Esophagus muscularis mucosa (tissue), 4 donors: ENCODE data around the gene FAM3A. TPM values are rescaled to one million over a fixed set of nuclear protein-coding genes. Genes with fewer than 3 reads are reported as not detected.

Experiments
- DNase-seq: peaks from one replicate; pipeline ENCODE4 v3.0.0-alpha.2; 2017; ENCODE audit errors: extremely low spot score
- H3K27ac ChIP-seq, 4 donors: fragments of 200-600 bp; sonication (generic); replicated peaks in 1 of 4; 1 replicate in 3 of 4; 2 replicates in 1 of 4; pipeline ENCODE4 v1.5.1; 2016 to 2019; ENCODE audit warnings: mild to moderate bottlenecking in 1 of 4
- H3K27me3 ChIP-seq, 4 donors: fragments of 200-600 bp; sonication (generic); one replicate each; pipeline versions ENCODE4 v1.5.1 to v1.6.0; 2016 to 2019
- H3K36me3 ChIP-seq, 4 donors: fragments of 200-600 bp; sonication (generic); one replicate each; pipeline ENCODE4 v1.5.1; 2016 to 2019
- H3K4me1 ChIP-seq, 4 donors: fragments of 200-600 bp; sonication (generic); one replicate each; pipeline ENCODE4 v1.5.1; 2016 to 2019
- H3K4me3 ChIP-seq, 4 donors: fragments of 200-600 bp; sonication (generic); 1 replicate in 2 of 4; 2 replicates in 2 of 4; pipeline ENCODE4 v1.5.1; 2016 to 2019; ENCODE audit warnings: mild to moderate bottlenecking in 4 of 4, moderate library complexity in 1 of 4
- H3K9me3 ChIP-seq, 4 donors: fragments of 200-600 bp; sonication (generic); 1 replicate in 3 of 4; 2 replicates in 1 of 4; pipeline ENCODE4 v1.5.1; 2016 to 2019
- EP300 ChIP-seq: sonication (generic); formaldehyde crosslinking; IDR thresholded peaks from one replicate; pipeline ENCODE4 v1.6.1; 2017; ENCODE audit warnings: antibody characterized with exemption
- POLR2A ChIP-seq: fragments of 450-650 bp; IDR thresholded peaks from one replicate; pipeline ENCODE4 v1.6.1; 2017; ENCODE audit warnings: antibody characterized with exemption, moderate library complexity, mild to moderate bottlenecking, low read depth
- POLR2AphosphoS5 ChIP-seq, 2 donors: sonication (generic); formaldehyde crosslinking; IDR thresholded peaks; one replicate each; pipeline ENCODE4 v1.6.1; 2017; ENCODE audit warnings: antibody characterized with exemption in 2 of 2
- WGBS: methylation state at CpG from one replicate; pipeline ENCODE4 v1.1.5; 2018; 5-methylcytosine and 5-hydroxymethylcytosine counted together
- intact Hi-C: fragments of 100-400 bp; cut with DNase I; formaldehyde crosslinking; loops from one replicate; pipeline ENCODE4 v1.15.1; 2023
- total RNA-seq, 4 donors: library from RNA; depleted of rRNA; stranded (reverse); fragments of >200 nt; gene quantifications; one replicate each; pipeline versions ENCODE4 v1.1.0 to v1.2.1, GENCODE V29; 2016
- TF ChIP-seq, protein P1 (sequence below), 3 experiments: fragments of 200-600 bp in 2 of 3; fragments of 450-650 bp in 1 of 3; sonication (generic) in 2 of 3; IDR thresholded peaks; one replicate each; pipeline ENCODE4 v1.5.1; 2017 to 2019; ENCODE audit warnings: antibody characterized with exemption in 3 of 3, mild to moderate bottlenecking in 2 of 3, moderate library complexity in 1 of 3

FAM3A gene
- total RNA-seq, 4 donors from 2014 or later, result 34.9 to 49.4 (median 40.4) TPM

DNA sequence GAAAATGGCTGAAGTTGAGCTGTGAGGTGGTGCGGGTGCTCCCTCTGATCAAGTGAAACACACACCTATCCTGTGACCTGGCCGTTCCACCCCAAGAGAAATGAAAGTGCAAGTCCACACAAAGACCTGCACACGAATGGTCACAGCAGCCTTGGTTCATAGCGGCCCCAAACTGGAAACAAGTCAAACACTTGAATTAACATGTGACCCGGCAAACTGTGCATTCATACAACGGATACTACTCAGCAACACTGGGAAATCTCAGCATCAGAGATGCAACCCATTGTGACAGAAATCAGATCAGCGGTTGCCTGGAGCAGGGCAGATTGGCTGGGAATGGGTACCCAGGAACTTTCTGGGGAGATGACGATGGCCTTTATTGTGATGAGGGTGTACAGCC, 23.0 kb upstream of the FAM3A start:
- no peak overlapping the region for H3K4me3 ChIP-seq
- no peak overlapping the region for H3K27ac ChIP-seq
- no peaks in the 10 kb centered on the region for H3K27me3 ChIP-seq
- no peaks in the 10 kb centered on the region for H3K9me3 ChIP-seq
- intact Hi-C loops, result no loop called here
- no peak for DNase-seq
- TF ChIP-seq EP300, result no peak
- TF ChIP-seq POLR2AphosphoS5 (IDR thresholded peaks at IDR 0.05), result no peak
- TF ChIP-seq POLR2A, result no peak
- TF ChIP-seq, protein P1, sequence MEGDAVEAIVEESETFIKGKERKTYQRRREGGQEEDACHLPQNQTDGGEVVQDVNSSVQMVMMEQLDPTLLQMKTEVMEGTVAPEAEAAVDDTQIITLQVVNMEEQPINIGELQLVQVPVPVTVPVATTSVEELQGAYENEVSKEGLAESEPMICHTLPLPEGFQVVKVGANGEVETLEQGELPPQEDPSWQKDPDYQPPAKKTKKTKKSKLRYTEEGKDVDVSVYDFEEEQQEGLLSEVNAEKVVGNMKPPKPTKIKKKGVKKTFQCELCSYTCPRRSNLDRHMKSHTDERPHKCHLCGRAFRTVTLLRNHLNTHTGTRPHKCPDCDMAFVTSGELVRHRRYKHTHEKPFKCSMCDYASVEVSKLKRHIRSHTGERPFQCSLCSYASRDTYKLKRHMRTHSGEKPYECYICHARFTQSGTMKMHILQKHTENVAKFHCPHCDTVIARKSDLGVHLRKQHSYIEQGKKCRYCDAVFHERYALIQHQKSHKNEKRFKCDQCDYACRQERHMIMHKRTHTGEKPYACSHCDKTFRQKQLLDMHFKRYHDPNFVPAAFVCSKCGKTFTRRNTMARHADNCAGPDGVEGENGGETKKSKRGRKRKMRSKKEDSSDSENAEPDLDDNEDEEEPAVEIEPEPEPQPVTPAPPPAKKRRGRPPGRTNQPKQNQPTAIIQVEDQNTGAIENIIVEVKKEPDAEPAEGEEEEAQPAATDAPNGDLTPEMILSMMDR (IDR thresholded peaks at IDR 0.05), result no peak
- H3K4me1 ChIP-seq, result peaks cover 19 to 34% (median 27%) of the 10 kb centered on the region in 4 donors
- 79% methylated on average over 8 of the region's 8 CpGs for WGBS
- H3K36me3 ChIP-seq, result peaks cover 0 to 17% (median 7%) of the 10 kb centered on the region in 4 donors

DNA sequence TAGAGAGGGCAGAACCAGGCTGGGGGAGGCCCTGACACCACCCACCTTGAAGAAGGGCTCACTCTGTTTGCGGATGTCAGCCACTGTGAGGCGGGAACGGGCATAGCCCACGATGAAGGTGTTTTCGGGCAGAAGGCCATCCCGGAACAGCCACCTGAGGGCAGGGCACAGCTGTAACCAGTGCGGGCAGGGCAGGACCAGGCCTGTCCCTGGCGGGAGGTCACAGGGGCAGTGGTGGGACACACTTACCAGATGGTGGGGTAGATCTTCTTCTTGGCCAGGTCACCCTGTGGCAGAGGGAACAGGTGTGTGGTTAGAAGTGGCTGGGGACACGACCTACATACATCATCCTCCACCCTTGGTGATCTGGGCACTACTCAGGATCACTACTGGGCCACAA, 19.9 kb upstream of the FAM3A start:
- Histone ChIP-seq H3K4me3 (no peak overlapping the region), H3K36me3 (peaks cover 0 to 41% (median 27%) of the 10 kb centered on the region in 4 donors), H3K9me3 (no peaks in the 10 kb centered on the region), H3K27me3 (no peaks in the 10 kb centered on the region), H3K27ac (no peak overlapping the region), H3K4me1 (peaks cover 4 to 15% (median 6%) of the 10 kb centered on the region in 4 donors)
- intact Hi-C loops, result no loop called here
- DNase-seq, result no peak
- 79% methylated on average over 6 of the region's 9 CpGs for WGBS
- TF ChIP-seq EP300, result no peak

DNA sequence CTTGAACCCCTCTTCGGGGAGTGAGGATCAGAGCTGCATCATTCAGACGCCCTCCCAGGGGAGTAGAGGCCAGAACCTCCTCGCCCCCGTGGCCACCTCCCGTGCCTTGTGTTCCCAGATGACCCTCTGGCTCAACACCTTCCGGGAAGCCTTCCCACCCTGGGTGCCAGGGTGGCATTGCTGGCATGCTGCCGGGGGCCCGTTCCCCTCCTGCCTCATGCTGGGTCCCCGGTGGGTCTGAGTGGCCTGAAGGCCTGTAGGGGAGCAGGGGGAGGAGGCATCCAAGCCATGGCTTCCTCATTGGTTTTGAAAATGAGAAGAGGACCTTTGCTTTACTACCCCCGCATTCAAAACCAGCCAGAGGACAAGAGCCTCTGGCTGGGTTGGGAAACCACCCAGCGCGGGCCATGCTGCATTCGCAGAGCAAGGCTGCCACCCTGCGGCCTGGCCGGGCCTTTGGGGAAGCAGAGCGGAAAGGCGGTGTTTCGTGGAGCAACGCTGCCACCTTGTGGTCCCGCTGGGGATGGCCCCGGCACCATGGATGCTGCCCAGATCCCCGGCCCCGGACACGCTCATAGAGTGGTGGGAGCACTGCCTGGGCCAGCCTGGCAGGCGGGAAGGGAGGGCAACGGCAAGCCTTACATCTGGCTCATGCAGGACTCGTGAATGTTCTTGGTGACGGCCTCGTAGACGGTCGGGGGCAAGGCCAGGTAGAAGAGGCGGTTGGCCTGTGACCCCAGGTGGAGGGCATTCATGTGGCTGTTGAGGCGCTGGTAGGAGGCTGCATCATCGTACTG, 18.7 kb upstream of the FAM3A start:
- no peak for DNase-seq
- Histone ChIP-seq H3K27me3 (no peaks in the 10 kb centered on the region), H3K4me3 (no peak overlapping the region), H3K4me1 (peaks cover 4 to 11% (median 5%) of the 10 kb centered on the region in 4 donors), H3K9me3 (no peaks in the 10 kb centered on the region), H3K36me3 (peaks cover 0 to 41% (median 27%) of the 10 kb centered on the region in 4 donors), H3K27ac (peak overlapping the region; percentile 19 to 66 (median 50))
- TF ChIP-seq POLR2AphosphoS5 (IDR thresholded peaks at IDR 0.05) (peak; percentile 73 to 85), EP300 (no peak), POLR2A (no peak)
- TF ChIP-seq, protein P1 (IDR thresholded peaks at IDR 0.05), result peak; percentile 93 to 100 (median 100)
- intact Hi-C loops, result loop anchor here (5.0 kb wide), 1 partner anchor 132 kb away; no protein-coding TSS in a partner anchor
- WGBS, result 47% methylated on average over 9 of the region's 34 CpGs

DNA sequence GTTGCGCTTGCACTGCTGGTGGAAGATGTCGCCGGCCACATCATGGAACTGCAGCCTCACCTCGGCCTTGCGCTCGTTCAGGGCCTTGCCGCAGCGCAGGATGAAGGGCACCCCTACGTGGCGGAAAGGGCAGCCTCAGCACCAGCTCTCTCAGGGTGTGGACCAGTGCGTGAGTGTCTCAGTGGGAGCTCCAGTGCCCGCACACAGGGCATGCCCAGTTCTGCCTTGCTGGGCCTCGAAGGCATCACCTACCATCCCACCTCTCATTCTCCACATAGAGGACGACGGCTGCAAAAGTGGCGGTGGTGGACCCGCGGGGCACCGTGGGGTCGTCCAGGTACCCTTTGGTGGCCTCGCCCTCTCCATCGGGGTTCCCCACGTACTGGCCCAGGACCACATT, 16.7 kb upstream of the FAM3A start:
- H3K36me3 ChIP-seq, result peaks cover 0 to 41% (median 27%) of the 10 kb centered on the region in 4 donors
- H3K27ac ChIP-seq, result no peak overlapping the region
- H3K4me1 ChIP-seq, result peaks cover 4 to 12% (median 6%) of the 10 kb centered on the region in 4 donors
- TF ChIP-seq POLR2AphosphoS5 (IDR thresholded peaks at IDR 0.05) (no peak), POLR2A (no peak), EP300 (no peak)
- TF ChIP-seq, protein P1 (IDR thresholded peaks at IDR 0.05), result no peak
- intact Hi-C loops, result loop anchor here (5.0 kb wide), 1 partner anchor 130 kb away; no protein-coding TSS in a partner anchor
- H3K27me3 ChIP-seq, result no peaks in the 10 kb centered on the region
- no peaks in the 10 kb centered on the region for H3K9me3 ChIP-seq
- no peak overlapping the region for H3K4me3 ChIP-seq
- no peak for DNase-seq
- 96% methylated on average over 4 of the region's 23 CpGs for WGBS

DNA sequence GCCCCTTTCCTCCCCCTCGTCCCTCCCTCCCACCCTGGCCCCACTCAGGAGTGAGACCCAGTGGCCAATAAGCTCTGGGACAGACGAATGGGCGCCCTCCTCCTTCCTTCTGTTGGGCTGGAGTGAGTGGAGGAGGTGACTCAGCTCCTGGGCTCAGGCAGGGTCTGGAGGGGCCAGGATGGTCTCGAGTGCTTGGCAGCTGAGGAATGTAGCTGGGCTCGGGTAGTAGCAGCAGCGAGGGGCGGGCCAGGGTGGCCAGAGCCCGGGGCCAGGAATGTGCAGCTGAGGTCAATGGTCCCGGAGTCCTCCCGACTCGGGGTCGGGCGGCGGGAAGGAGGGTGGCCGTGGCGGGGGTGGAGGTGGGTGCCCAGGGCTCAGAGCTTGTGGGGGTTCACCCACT, 15.6 kb upstream of the FAM3A start:
- WGBS, result no CpG with 5 or more reads among the region's 16 CpGs
- intact Hi-C loops, result loop anchor here (5.0 kb wide), 1 partner anchor 129 kb away; no protein-coding TSS in a partner anchor
- DNase-seq, result no peak

More for the DNA sequence above, 15.6 kb upstream of the FAM3A start:
- H3K4me1 ChIP-seq, result peaks cover 7 to 22% (median 17%) of the 10 kb centered on the region in 4 donors
- no peaks in the 10 kb centered on the region for H3K27me3 ChIP-seq
- peaks cover 0 to 41% (median 27%) of the 10 kb centered on the region in 4 donors for H3K36me3 ChIP-seq
- H3K4me3 ChIP-seq, result no peak overlapping the region
- no peaks in the 10 kb centered on the region for H3K9me3 ChIP-seq
- TF ChIP-seq POLR2AphosphoS5 (IDR thresholded peaks at IDR 0.05), result no peak
- TF ChIP-seq, protein P1 (IDR thresholded peaks at IDR 0.05), result no peak
- no peak for TF ChIP-seq EP300
- no peak for TF ChIP-seq POLR2A
- H3K27ac ChIP-seq, result no peak overlapping the region
